HL-60/S4 (cell line): ENCODE measurements around the gene FRMPD3.
"Not testable (repeated sequence)": the region's sequence is repeated elsewhere in the genome, so short reads cannot be mapped to it uniquely, and the experiment has no call there.

Experiments used
- in situ Hi-C: fragments of 300-500 bp; cut with MboI; formaldehyde crosslinking; loops from 2 replicates; pipeline ENCODE4 v1.14.3; 2022; ENCODE audit warnings: low sequenced_read_pairs

FRMPD3 gene

DNA sequence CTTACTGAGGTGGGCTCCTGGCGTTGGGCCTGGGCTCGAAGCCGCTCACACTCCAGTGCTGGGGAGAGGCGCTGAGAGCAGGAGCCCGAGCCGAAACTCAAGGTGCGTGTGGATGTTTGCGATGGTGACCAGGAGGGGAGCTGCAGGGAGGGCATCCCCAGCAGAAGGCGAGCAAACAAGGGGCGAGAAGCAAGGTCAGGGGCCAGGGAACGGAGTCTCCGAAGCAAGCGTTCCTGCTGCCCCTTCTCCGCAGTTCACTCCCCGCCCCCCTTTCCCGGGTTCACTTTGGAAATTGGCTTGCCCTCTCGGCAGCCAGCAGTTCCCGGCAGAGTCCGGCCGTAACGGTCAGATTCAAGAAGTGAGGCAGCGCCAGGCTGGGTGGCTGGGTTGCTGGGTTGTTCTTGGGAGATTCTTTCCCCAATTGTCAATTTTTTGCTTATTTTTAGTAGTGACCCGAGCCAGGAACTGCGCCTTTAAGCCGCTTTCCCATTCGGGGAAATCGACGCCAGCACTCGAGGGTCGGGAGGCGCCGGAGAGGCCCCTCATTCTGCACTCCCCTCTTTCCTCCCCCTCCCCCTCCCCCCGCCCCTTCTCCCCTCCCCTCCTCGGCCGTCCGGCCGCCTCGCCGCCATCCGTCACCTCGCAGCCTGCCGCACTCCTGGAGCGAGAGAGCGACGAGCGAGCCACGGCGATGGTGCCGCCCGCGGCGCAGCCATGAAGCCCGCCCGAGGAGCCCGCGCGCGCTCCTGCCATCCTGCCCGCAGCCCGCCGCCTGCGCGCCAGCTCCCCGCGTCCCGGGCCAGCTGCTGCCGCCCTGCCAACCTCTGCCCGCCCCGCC is at the start of gene FRMPD3:
FRMPD3 (plus strand) TSS at position 655 of the 838 bp plus-strand sequence. CDS start 76,937 bp downstream, outside the sequence.
- in situ Hi-C loops, result no loop called here

DNA sequence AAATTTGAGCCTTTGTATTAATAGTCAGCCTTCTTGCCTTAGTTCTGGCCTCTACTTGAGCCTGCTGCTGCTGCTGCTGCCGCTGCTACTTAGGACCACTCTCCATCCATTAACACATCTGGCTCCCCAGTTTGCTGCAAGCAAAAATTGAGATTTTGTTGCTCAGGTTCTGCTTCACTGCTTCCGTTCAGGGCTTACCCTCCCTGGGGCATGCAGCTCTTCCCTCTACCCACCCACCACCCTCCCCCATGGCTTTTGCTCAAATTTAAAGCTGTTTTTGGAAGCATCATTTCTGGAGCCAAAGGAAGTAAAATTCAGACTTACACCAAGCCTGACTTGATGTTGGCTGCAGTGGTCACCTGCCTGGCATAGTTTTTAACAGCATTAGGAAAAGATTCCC is 28.9 kb upstream of the FRMPD3 start:
- in situ Hi-C loops, result no loop called here

DNA sequence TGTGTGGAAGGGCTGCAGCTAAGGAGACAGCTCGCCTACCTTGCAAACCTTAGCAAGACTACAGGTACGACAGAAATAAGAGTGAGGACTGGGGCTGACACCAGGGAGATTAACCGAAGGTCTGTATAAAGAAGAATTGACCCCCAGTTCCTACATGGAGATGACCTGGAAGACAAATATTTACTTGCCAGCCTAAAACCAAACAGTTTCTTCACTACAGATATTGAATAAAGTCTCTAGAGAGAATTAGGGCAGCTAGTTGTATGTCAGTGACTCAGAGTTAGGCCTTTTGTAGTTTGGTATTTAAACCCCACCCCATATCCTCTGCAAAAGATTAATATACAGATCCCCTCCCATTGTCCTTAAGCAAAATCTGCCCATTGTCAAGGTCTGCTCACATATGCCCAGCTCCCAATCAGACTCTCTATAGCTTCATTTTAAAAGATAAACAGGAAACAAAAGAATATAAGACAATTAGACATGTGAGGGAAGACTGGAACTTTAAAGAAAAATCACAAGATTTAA is 28.1 kb upstream of the FRMPD3 start:
- in situ Hi-C loops, result no loop called here

DNA sequence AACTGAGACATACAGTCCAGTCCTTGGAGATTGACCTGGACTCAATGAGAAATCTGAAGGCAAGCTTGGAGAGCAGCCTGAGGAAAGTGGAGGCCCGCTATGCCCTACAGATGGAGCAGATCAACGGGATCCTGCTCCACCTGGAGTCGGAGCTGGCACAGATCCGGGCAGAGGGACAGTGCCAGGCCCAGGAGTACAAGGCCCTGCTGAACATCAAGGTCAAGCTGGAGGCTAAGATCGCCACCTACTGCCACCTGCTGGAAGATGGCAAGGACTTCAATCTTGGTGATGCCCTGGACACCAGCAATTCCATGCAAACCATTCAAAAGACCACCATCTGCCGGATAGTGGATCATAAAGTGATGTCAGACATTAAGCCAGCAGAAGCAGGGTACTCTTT is 20.4 kb upstream of the FRMPD3 start:
- in situ Hi-C loops, result no loop called here

DNA sequence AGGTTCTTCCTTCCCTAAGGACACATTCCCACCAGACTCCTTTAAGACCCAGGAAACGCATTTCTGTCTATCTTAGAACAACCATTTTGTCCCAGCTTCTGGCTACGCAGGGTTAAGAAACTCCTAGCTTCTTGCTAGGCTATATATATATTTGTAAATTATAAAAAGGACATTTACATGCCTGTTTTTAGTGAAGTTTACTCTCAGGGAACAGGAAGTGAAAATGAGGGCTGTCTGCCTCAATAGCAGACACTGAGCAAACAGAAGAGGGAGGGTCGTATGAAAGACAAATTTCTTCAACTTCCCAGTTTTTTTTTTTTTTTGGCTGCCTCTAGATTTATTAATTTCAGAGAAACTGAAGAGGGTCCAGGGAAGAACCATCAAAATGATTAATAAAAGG is 9.3 kb upstream of the FRMPD3 start:
- in situ Hi-C loops, result no loop called here

DNA sequence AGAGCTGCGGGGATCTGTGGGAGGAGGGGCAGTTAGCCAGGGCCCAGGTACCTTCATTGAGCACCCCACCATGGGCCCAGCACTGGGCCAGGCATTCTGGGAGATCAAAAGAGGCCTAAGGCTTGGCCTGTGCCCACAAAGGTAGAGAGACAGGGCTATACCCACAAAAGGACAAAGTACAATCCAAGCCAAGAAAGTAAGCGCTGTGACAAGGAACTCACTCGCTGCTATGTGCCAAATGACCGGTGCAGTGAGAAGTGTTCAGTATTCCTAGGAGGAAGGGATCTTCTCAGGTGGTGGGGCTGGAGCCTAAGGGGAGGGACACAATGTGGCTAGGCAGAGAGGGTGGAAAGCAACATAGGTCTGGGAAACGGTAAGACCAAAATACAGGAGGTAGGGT is 8.8 kb upstream of the FRMPD3 start:
- in situ Hi-C loops, result no loop called here

DNA sequence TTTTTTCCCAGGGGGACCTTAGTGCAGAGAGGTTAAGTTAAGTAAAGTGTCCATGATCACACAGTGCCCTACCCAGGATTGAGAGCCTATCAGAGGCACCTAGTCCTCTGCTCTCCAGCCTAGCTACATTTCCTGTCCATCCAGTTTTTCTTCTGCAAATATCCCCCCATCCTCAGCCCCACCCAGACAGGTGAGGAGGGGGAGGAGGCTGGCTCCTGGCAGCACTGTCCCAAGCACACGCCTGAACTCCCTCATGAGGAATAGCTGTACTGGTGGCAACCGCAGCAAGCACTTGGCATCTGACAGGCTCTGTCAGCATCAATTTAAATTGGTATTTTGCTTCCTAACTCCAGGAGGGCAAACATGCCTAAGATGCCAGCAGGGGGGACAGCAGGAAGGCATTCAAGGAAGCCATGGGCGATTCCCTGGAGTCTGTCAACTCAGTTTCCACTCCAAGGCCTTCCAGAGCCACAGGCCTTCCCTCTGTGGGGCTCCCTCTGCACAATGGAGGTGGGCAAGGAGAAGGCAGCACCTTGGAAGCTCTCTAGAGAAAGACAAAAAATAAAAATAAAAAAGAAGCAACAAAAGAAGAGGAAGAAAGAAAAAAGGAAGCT is 6.4 kb upstream of the FRMPD3 start:
- in situ Hi-C loops, result no loop called here

DNA sequence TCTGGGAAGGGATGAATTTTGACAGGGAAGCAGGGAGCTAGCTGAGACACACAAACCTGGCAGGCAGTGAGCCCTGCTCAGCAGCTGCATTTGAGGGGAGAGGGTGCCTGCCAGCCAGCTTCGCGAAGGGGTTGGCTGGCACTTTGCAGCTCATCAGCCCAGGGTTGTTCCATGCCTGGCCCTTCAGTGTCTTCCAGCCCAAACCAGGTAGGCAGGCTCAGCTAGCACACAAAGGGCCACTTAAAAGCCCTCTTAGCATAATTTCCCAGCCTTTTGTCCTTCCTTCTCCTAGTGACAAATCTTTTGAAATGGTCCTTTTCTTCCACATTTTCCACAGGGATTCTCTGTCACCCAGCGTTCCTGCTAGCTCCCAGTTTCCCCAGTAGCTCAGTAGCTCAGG is 4.3 kb upstream of the FRMPD3 start:
- in situ Hi-C loops, result no loop called here

DNA sequence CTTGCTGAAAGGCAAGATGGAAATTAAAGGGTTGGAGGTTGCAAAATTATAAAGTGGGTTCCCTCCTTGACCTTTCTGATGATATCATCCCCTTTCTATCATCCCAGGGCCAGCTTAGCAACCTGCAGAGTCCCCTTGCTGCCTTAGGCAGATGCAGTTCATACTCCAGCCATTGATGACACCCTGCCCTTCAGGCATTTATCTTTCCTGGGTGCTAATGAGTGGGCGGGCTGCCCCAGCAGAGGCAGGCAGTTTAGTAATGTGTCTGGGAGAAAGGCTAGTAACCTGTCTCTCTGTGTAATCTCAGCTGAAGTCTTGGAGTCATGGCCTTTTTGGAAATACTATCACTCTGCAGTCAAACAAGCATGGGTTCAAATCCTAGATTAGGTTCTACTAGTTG is 3.8 kb upstream of the FRMPD3 start:
- in situ Hi-C loops, result no loop called here

DNA sequence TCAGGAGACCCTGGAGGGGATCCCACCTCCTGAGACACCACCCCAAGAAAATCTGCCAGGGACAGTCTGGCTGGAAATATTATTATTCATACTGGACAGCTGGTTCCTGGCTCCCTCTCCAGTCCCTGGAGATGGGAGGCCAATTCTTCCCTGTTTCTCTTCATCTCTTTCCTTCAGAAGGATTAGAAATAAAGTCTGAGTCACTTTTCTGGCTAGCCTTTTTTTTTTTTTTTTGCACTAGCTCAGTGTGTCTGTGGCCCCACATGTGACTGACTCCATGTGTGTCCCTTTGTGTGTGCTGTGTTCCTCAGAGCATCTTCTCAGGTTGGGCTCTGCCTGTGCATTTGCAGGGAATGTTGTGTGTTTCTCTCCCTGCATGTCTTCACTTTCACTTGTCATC is 1.8 kb upstream of the FRMPD3 start:
- in situ Hi-C loops, result no loop called here

DNA sequence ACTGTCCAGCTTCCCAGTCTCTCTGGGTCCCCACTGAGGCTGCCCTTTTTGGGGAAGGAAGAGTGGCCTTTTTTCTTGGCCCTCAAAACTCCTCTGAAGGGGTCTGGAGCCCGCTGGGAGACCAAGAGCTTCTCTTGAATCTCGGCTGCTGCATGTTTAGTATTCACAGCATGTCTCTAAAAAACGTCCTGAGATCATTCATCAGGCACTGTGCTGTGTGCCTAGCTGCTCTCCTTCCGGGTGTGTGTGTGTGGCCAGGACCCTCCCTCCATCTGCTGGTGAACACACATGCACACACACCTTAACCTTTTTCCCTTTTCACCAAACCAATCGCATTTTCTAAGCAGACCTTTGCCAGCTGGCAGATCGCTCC is 841 bp upstream of the FRMPD3 start:
- in situ Hi-C loops, result no loop called here

DNA sequence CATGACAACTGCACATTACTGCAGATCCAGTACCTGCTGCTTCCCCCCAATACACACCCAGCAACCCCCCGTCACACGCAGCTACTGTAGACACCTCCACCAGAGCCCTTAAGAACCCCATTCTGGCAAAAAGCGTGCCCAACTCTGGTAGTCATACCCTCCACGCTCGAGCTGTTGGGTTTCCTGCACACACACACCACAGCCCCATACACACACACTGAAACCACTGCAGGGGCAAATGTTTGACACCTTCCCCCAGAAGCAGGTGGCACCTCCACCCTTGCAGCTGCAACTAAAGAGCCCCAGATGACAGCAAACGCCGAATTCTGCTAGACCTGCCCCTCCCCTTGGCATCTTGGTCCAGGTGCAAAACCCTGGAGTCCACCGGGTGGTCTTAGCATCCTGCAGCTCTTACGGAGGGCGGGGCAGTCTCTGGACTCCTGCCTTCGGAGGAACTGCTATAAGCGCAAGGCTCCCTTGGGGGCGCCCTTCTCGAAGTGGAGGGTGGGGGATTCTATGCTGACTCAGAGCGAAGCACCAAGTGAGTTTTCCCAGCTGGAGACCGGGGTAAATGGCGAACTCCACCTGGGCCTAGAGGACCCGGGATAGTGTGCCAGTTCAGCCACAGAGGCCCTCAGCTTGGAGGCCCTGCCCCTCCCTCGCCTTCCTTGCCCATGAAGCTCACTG is 1.5 kb downstream of the FRMPD3 start:
- in situ Hi-C loops, result no loop called here

DNA sequence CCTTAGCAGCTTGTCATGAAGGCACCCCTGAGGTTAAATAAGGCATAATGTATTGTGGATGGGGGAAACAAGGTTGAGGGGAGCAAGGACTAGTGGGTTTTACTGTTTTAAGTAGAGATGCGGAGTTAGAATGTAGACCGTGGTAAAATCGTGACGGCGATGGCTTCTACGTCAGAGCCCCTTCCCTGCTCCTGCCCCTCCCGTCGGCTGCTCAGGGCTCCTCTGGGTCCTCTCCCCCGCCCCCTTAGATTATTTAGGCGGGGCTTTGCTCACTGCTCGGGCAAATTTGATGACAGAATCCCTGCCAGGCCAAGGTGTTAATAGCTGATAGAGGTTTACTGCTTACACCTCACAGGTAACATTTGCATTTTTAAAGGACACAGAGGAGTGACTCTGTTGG is 2.3 kb downstream of the FRMPD3 start:
- in situ Hi-C loops, result no loop called here

DNA sequence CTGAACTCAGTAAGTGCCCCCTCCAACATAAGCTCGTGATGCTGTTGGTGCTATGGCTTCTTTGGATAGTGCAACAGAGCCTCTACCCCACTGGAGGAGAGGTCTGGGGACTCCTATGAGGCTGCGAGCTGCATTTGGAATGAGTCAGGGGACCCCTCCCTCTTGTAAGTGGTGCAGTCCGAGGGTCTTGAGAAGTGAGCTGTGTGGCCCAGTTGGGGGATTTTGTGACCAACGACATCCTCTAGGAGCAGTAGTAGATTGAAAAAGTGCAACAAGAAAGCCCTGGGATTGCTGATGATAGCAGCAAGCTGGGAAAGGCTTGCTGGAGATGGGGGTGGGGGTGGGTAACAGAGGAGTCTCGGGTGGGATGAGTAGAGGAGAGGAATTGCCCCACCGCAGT is 3.1 kb downstream of the FRMPD3 start:
- in situ Hi-C loops, result no loop called here

DNA sequence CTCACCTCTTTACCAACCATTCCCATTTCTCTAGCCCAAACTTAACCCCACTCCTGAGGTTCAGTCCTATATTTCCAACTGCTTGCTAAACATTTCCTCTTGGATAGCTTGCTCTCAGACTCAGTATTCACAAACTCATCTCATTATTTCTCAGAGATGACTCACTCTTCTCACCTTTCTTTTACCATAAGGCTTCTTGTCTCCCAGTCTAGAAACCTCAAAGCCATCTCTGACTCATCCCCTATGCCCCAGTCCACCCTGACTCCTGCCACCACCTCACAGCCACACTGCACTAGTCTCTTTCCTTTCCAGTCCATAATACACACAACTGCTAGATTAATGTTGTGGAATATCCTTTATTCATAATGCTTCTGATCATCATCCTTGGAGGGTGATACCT is 4.8 kb downstream of the FRMPD3 start:
- in situ Hi-C loops, result no loop called here

DNA sequence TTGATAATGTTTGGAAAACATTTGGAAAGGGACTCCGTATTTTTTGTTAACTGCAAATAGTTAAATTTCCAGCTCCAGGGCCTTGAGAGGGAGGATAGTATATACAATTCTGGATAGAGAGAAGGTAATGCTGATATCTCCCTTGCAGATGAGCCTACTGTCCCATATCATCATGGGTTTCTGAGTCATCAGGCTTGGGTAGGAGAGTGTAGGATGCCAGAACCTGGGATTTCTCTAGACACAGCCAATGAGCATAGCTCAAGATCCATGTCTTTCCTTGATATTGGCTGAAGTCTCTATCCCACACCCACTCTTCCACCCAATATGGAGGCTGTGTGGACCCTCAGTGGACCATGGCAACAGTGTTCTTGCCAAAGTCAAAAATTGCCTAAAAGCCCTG is 7.8 kb downstream of the FRMPD3 start:
- in situ Hi-C loops, result no loop called here

DNA sequence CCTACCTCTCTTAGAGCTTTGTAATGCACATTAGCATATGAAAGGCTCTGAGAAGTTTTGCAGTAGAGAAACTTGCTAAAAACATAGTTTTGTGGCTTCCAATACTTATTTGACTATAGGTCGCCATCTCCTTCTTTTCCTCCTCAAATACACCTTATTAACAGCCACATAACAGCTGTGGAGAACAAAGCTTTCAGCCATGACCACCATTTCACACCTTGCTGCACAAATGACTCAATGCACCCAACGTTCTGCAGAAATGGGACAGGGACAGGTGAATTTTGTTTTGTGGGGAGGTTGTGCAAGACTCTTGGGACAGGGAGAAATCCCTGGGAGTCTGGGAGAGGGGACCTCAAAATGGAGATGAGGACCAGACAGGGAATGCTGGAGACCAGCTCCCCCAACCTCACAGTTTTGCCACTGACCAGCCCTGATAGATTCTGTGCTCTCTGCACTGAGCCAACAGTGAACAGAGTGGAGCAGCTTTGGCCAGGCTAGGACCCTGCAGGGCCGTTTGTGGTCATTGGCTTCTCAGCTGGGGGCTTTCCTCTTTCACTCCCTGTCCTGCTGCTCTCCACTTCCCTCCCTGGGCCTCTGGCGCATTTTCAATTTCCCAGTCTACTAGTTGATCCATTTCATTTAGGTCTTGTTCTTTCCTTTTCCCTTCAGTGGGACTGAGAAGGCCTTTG is 16.6 kb downstream of the FRMPD3 start:
- in situ Hi-C loops, result no loop called here

DNA sequence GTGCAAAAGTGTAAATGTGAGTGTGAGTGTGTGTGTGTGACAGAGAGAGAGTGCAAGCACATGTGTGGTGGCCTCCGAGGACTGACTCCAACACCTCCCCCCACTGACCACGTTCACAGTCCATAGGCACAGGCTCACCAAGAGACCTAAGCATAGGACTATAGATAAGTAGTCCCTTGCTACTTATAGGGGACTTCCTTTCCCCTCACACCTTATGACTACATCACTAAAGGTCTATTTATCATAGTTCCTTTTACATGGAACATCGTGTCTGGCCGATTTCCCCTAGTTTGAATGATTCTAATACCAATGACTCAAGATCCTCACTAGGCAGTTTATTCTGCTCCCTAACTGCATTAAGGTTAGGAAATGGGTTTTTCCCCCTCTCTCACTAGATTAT is 17.8 kb downstream of the FRMPD3 start:
- in situ Hi-C loops, result no loop called here

DNA sequence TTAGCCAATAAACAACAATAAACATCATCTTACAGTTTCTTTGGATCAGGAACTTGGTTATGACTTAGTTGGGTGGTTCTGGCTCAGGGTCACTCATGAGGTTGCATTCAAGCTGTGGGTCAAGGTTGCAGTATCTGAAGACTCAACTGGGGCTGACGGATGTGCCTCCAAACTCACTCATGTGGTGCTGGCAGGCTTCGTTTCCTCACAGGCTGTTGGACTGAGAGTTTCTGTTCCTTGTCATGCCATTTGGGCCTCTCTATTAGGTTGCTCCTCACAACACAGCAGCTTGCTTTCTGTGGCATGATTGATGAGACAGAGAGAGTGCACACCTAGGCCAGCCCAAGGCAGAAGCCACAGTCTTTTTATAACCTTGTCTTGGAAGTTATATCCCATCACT is 20.7 kb downstream of the FRMPD3 start:
- in situ Hi-C loops, result no loop called here

DNA sequence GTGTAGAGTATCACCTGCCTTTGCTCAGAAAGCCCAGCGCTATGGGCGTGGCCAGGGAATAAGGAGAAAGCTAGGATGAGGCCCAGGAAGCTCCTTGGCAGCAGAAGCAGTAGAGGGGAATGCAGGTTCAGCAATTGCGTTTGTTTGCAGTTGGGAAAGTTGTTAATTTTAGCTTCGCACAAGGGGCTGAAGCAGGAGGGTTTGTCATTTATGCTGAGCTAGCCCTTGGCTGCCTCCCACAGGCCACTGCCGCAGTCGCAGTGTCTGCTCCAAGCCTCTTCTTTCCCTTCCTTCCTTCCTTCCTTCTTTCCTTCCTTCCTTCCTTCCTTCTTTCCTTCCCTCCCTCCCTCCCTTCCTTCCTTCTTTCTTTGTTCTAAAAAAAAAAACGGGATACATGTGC is 21.5 kb downstream of the FRMPD3 start:
- in situ Hi-C loops, result no loop called here

DNA sequence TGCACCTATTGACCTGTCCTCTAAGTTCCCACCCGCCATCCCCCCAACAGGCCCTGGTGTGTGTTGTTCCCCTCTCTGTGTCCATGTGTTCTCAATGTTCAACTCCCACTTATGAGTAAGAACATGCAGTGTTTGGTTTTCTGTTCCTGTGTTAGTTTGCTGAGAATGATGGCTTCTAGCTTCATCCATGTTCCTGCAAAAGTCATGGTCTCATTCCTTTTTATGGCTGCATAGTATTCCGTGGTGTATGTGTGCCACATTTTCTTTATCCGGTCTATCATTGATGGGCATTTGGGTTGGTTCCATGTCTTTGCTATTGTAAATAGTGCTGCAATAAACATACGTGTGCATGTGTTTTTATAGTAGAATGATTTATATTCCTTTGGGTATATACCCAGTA is 22.0 kb downstream of the FRMPD3 start:
- in situ Hi-C loops, result not testable (repeated sequence)
